ENCODE data around the gene PBLD.

PBLD gene

DNA sequence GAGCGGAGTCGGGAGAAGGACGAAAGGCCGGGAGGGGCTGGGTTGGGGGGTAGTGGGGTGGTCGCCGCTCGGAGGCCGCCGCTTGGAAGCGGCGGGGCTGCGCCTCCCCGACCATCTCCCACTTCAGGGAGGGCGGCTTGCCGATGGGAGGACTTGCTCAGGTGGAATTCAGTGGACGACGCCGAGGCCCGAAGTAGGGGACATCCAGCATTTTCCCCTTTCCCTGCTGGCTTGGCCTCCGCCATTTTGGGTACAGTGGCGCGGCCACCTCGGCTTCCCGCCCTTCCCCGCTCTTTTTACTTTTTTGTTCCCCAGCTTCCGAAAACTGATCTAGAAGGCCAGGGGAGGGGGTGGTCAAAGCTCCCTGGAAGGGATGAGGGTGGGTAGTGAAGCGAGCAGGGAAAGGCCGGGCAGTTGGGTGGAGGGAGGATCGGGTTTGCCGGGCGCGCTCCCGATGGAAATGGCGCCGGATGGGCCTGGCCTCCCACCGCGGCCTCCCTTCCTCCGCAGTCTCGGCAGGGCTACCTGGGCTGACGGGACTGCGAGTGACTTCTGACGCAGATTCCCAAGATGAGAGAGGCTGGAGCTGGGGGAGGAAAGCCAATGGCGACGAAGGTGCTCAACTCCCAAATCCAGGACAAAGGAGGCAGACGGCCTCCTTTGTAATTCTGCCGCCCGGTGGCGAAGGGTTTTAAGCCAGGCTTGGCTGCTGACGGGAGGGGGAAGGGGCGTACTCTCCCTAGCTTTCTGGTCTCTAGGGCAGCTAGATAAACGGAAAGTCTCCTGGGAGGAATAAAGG lies at the start of gene PBLD:
Gene PBLD, minus strand, starts transcription at position 670 of the 799 bp plus-strand sequence. CDS start 26,084 bp downstream, outside the sequence.
- DNase-seq = peak; percentile 87

DNA sequence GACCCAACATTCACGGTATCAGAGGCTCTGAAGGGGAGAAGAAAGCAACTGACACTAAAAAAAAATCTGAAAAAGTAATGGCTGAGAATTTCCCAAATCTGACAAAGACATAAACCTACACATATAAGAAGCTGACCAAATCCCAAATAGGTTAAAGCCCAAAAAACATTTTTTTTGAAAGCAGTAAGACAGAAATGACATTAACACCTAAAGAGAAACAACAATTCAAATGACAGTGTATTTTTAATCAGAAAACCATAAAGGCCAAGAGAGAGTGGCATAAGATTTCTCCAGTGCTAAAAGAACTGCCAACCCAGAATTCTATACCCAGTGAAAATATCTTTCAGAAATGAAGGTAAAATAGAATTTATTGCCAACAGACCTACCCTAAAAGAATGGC lies 38.9 kb upstream of the PBLD start:
- DNase-seq = no peak

DNA sequence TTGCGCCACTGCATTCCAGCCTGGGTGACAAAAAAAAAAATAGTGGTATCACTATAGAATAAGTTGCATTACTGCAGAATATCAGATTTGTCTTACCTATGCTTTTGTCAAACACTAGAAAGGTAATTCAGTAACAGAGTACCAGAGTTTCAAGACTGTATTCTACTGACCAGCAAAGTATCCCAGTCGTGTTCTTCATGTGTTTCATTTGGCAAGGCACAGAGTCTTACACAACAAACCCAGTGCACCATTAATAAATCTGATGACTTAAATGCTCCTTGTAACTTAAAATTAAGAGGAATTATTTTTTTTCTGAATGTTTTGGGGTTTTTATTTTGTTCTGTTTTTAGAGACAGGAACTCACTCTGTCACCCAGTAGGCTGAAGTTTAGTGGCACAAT lies 34.4 kb upstream of the PBLD start:
- DNase-seq = no peak

DNA sequence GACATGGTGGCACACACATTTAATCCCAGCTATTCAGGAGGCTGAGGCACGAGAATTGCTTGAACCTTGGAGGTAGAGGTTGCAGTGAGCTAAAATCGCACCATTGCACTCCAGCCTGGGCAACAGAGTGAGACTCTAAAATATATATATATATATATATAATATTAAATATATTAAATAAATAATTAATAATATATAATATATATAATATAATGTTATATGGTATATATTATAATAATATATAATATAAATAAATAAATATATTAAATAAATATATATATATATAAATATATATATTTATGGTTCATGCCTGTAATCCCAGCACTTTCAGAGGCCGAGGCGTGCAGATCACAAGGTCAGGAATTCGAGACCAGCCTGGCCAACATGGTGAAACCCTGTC lies 33.9 kb upstream of the PBLD start:
- no peak for DNase-seq

DNA sequence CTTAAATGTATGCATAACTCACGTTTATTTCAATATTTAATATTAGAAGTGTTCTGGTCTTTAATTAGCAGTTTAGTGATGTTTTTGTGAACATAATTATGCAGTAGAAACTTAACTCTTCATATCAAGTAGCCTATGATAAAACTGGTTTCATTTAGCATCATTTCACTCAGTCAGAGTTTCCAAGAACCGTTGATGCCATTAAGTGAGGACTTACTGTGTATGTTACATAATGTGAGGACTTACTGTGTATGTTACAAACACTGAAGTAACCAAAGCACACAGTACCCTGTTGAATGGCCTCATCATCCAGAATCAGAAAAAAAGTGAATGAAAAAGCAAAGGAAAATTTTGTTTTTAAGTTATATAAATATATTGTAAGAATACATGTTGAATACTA lies 32.9 kb upstream of the PBLD start:
- no peak for DNase-seq

DNA sequence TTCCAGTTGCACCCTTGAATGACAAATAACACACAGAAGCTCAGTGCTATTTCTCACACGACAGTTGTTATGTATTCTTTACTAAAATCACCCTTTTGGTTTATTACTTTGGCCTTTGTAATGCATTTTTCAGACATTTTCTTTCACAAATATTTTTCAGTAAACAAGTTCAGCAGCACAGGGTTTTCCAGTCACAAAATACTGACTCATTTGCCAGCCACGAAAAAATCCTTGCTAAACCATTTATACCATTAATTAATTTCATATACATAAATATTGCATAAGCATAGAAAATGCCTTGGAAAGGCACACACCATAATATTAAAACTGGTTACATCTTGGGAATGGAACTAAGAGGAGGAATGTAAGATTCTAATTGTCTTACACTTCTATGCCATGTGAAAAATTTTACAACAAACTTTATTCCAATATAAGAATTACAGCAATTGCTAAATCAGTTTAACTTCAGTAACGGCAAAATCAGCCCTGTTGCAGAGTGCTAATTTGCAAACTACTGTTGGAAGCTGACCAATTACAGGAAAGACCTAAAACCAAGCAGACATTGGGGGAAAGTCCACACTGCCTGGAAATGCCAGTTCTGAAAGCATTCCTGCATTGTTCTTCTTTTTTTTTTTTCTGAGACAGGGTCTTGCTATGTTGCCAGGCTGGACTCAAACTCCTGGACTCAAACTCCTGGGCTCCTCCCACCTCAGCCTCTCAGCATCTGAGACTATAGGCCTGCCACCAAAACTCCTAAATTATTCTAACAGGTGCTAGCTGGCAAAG lies 31.6 kb upstream of the PBLD start:
- DNase-seq = no peak

DNA sequence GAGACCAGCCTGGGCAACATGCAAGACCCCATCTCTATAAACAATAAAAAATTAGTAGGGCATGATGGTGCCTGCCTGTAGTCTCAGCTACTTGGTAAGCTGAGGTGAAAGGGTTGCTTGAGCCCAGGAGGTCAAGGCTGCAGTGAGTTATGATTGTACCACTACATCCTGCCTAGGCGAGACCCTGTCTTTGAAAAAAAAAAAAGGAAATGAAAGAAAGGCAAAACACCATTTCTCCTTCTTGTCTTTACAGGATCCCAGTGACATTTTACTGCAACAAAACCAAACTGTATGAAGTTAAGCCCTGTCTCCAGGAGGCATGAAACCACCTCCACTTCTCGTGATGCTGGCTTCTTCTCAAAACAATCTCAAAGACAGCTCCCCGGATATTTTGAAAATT lies 29.9 kb upstream of the PBLD start:
- no peak for DNase-seq

DNA sequence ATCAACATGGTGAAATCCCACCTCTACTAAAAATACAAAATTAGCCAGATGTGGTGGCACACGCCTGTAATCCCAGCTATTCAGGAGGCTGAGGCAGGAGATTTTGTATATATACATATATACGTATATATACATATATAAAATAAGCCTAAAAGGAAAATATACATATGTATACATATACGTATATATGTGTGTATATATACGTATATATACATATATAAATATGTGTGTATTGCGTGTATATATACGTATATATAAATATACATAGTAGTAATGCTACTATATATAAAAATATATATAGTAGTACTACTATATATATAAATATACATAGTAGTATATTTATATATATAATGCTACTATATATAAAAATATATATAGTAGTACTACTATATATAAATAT lies 26.5 kb upstream of the PBLD start:
- no peak for DNase-seq

DNA sequence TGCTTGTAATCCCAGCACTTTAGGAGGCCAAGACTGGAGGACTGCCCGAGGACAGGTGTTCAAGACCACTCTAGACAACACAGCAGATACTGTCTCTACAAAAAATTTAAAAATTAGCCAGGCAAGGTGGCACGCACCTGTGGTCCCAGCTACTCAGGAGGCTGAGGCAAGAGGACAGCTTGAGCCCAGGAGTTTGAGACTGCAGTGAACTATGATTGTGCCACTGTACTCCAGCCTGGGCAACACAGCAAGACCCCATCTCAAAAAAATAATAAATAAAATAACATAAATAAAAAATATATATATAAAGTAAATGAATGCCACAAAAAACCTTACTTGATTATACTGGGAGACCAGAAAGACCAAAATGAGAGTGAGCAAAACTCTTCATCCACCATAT lies 20.8 kb upstream of the PBLD start:
- no peak for DNase-seq

DNA sequence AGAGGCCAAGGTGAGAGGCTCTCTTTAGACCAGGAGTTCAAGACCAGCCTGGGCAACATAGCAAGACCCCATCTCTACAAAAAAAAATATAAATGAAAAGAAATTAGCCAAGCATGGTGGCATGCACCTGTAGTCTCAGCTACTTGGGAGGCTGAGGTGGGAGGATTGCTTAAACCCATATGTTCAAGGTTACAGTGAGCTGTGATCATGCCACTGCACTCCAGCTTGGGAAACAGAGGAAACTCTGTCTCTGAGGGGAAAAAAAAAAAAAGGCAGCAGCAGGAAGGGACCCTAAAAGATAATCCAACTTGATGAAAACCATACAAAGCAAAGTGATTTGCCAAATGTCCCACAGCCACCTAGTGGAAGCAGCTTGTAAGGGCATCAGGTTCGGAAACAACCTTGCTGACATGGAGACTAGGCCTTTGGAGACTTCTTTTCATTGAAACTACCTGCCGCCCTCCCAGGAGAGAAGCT lies 15.6 kb upstream of the PBLD start:
- DNase-seq = no peak

DNA sequence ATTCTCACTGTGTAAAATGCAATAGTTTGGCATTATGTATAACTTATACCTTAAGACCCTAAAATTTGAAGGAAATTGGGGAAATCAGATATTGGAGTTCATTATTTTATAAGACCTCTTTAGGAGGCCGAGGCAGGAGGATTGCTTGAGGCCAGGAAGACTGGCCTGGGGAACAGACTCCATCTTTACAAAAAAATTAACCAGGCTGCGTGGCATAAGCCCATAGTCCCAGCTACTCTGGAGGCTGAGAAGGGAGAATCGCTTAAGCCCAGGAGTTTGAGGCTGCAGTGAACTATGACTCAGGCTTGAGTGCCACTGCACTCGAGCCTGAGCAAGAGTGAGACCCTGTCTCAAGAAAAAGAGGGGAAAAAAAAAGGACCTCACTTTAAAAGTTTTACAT lies 14.0 kb upstream of the PBLD start:
- no peak for DNase-seq

DNA sequence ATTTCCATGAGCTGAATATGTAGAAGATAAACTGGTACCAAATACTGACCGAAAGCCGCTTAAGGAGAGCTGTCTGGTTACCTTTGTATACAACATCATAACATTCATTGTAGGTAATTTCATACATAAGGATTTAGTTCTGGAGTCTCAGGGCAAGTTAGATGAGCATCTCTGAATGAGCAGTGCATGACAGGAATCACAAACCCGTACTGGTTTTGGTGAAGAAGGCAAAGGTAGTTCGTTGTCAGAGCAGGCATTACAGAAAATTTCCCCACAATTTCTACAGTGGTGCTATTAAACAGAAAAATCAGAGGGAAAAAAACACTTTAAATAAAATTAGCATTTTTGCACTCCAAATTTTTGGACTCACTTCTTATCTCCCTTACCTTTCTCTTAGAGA lies 12.9 kb upstream of the PBLD start:
- no peak for DNase-seq

DNA sequence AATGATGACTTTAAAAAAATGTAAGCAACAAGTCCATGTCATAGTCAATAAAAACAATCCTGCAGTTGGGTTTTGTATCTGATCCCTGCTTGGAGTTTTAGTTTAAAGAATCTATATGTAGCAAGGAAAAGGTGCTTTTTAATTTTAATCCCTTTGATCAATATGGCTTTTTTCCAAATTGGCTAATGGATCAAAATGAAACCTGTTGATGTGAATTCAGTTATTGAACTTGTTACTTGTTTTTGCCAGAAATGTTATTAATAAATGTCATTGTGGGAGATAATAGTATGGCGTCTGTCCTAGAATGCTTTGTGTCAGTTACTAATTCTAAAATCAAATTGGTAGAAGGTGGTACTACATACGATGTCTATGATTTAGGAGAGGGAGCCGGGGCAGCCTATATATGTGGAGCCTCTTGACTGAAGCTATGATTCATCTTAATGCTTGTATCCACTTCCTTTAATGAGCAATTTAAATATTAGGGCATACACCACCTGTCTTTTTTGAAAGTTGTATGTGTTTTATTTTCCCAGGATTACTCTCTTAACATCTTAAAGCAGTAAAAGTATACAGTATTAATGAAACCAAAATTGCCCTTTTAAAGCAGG lies 10.3 kb upstream of the PBLD start:
- no peak for DNase-seq

DNA sequence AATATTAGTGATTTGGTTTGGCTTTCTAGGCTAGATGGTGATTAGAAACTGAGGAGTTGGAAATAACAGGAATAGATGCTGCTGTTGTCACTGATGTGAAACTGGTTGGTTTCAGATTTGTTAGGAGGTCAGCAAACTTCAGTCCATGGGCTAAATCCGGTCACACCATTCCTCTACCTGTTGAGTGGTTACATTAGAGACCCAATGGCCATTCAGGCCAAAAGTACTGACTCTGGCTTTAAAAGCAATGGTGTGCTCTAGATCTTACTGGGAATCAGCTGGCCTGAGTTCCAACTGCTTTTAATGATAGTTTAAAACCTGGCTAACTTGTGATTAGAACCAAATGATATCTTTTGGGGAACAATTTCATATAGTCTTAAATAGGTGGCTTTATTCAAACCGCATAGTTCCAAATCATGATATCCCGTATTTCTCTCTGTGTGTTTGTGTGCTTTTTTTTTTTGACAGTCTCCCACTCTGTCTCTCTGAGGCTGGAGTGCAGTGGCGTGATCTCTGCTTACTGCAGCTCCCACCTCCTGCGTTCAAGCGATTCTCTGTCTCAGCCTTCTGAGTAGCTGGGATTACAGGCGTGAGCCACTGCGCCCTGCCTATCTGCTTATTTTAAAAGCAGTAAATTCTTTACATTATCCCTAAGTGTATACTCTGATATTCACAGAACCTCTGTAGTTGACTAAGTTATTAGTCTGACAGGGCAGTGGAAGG lies 7.8 kb upstream of the PBLD start:
- no peak for DNase-seq

DNA sequence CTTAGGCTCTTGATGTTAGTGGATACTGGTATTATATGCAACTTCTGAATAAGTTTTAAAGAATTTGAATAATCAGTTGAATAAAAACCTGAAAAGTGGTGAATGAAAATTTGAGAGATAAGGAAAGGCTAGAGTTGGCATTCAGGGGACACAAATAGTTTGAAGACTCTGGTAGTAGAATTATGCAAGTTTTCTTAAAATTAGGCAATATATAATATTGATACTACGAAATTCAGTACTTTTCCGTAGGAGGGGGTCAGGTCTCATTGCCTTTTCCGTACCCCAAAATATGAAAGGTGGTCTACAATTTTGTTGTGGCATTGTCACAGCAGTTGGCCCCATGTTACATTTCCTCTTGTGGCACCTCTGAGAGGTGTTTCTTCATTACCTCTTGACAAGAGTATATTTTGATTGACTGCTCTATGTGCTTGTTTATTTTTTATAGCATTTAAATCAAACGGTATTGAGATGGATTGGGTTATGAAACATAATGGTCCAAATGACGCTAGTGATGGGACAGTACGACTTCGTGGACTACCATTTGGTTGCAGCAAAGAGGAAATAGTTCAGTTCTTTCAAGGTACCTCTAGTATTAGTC lies 4.1 kb upstream of the PBLD start:
- no peak for DNase-seq

DNA sequence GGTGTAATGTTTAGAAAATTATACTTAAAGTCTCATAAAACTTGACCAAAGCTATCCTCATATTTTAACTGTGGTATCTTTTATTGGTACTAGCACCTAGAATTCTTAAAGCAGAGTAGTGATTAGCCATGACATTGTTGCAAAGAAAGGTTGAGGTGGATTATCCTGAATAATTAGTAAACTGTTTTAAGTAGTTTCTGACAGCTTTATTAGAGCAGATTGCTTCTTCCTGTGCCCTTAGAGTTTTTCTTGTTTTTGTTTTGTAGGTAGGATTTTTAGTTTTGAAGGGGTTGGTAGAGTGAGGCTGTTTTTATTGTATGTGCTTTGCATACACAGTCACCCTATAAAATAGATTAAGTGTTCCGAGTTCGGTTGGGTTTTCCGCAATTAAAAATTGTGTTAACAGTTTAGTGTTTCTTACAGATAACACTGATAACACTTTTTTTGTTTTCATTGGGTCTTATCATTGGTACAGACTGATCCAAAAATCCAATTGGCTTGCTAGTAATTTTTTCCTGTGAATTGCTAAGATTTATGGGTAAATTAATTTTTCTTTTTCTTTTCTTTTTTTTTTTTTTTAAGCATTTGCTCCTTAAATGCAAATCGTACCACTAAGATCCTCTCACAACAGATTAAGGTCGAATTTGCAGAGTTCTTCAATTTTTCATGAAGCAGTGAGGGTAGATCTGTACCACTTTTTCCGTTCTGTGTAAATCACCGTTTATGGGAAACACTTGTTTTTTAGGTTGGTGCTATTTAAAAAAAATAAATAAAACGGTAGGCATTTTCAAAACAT lies 2.1 kb upstream of the PBLD start:
- no peak for DNase-seq

DNA sequence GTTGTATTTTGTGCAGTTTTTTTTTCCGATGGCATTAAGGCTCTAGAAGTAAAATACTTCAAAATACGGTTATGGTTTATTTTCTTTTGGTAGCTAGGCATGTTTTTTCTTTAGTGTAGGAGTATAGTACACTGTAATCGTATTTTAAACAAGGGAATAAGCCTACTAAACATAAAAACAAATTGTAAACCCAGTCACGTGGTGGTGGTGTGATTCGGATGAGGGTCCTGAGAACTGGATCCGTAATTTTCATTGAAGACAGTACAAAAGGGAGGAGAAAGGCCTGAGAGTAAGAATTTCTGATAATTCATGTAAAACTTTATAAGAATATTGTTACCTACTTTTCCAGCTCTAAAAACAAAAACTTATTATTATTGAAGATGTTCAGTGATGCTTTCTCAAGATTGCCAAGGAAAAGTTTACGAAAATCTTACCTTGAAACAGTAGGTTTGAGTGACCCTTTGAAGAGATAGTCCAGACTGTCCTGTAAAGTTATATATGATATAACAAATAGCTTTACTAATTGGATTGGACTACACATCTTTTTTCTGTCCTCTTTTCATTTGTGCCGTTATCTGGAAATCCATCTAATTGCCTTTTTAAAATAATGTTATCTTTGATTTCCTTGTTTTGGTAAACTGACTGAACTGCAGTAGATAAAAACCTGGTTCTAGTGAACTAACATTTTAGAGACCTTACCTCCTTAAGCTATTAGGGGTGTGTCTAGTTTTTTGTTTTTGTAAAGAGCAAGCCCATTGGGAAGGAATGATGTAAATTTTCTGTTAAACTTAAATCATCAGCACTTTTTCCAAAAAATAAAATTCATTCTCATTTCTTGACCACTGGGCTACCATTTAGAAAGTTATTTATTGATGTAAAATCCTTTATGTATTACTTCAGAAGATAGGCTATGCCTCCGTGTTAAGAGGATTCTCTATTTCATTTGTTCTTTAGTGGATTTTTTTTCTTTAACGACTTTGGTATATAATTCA lies 1.0 kb upstream of the PBLD start:
- DNase-seq = no peak

DNA sequence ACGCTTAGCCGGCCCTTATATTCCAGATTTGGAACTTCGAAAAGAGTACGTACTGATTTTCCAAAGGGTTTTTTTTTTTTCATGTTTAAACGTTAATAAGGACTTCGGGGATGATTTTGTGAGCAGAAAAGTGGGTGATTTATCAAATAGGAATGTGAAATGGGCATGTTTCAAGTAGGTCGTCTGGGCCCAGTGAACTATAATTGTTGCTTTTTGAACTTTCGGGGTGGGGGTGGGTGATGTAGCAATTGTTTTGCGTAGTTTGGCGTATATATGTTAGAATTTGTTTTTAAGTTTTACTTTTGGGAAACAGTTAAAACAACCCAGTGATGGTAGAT lies 299 bp upstream of the PBLD start:
- no peak for DNase-seq

DNA sequence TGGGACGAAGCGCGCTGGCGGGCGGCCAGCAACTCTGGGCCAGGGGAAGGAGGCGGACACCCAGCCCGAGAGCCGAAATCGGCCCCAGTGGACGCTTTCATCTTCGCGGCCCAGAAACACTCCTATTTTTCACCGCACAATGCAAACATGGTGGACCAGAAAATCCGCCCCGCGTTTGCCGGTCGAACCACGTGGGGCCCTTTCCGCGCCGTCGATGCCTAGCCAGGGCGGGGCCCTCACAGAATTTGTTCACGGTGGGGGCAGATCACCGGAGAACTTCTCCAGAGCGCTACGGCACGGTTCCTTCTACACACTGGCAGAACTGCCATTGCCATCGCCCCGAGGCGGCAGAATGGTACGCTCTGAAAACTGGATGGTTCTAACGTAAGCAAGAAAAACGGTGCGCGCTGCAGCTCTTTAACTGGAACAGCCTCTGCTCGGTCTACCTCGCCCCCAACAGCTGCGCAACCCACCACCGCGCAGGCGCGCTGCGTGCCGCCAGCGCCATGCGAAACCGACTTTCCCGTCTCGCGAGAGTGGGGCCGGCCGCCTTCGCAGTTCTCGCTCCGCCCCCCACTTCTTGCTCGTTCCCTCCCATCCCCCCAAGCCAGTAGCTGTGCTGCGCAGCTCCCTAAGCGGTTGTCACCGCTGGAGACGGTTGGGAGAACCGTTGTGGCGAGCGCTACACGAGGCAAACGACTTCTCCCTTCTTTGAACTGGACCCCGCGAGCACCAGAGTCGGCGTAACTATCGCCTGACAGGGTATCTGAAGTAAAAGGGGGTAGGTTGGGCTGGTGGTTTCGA lies 1.1 kb downstream of the PBLD start, which contains the start of gene HNRNPH3:
Gene HNRNPH3, plus strand, starts transcription at position 610 of the 804 bp plus-strand sequence. CDS start 5,158 bp downstream, outside the sequence.
- DNase-seq = peak; percentile 99

Data from femur (tissue), 1 donor.